Activated gamma-delta T cell treated with anti-CD3 and anti-CD28 coated beads, Interleukin-2, amount 50 U/mL, for 16 hours (primary cell): ENCODE measurements around the gene AFF2.

ENCODE experiments used
- DNase-seq: peaks from one replicate; pipeline ENCODE4 v3.0.0-alpha.2; 2020; ENCODE audit warnings: low read depth

AFF2 gene

GRCh38 chrX:148741441-148741840, 241.0 kb downstream of the AFF2 start:
- DNase-seq, result no peak

- no peak for DNase-seq
These were observed 254.7 kb downstream of the AFF2 start for GRCh38 chrX:148755111-148755510.

DNA sequence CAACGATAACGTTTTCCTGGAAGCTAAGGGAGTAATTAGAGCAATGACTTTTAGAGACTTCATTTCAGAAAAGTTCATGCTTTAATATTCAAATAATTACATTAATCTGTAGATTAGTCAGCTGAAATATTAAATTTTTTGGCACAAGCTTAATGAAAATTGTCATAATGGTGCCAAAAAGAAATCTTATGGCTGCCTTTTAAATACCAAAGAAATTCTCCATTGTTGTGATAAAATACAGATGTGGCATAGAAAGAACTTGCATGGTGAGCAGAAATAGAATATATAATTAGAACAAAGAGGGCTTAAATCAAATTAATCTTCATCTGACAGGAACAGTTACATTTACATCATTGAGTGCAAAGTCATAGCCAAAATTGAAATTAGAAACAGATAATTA, 263.5 kb downstream of the AFF2 start:
- DNase-seq, result no peak

- DNase-seq, result no peak
These were observed 267.9 kb downstream of the AFF2 start for GRCh38 chrX:148768296-148768695.

DNA sequence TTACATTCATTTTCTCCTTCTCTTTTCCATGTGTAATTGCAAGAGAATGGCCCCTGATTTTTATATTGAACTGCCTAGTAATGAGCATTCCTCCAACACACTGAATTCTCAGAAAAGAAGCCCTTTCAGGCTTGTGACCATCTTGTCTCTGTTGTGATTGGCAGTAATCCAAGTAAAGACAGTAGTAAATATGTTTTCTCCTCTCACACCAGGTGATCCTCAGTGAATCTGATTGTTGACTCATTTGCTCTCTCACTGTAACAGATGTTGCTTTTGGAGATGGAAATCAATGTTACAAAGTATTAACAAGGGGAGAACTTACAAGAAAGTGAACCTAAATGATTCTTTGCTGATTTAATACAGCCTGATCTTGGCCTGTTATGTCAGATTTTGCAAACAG, 271.0 kb downstream of the AFF2 start:
- DNase-seq, result no peak

- DNase-seq, result no peak
These were observed 273.9 kb downstream of the AFF2 start for GRCh38 chrX:148774276-148774675.

DNA sequence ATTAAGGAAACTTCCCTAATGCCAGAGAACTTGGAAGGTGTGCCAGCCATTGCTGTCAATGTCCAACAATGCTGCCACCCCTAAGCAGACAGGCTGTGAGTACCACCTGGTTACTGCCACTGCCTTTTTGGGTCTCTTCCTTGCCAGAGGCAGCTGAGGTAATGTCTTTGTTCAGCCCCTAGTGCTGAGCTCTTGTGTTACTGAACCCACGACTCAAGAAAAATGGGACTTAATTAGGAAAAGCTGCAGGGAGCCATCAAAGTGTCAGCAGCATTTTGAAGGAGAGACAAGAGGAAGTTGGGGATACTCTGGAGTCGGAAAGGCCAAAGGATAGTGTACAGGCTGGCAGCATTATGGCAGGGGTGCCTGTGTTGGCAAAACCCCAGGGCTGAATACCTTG, 283.7 kb downstream of the AFF2 start:
- DNase-seq, result no peak

DNA sequence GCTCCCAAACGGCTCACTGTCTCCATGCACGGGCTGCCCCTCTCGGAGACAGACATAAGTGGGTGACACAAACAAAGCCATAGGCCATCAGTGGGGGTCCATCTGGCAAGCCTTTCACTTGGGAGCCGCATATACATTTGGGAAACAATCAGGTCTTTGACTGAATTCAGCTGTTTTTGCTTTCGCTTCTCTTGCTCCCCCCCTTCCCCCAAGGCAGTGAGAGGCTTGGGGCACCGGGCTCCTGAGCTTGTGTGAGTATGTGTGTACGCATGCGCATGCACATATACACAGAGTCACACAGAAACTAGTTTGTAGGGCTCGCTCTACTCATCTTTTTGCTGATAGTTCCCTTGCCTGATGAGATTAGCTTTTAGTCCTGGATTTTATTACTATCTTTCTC, 284.4 kb downstream of the AFF2 start:
- DNase-seq, result no peak

GRCh38 chrX:148785256-148785655, 284.8 kb downstream of the AFF2 start:
- DNase-seq, result no peak

DNA sequence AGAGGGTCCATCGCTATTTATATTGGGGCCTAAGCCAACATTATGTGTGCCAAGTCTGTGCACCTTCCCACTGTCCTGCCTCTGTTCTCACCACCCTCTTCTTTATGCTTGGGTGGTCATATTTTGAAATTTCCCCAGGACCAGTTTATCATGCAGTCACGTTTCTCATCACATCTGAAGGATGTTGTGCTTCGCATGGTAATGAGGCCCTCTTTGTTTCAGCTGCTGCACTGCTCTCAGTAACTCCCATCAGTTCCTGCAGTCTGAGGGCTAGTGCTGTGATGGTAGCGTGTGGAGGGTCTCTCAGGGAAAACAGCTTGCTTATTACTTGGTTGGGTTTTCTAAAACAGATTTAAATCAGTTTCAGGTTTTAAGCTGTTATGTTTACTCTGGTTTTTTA, 288.0 kb downstream of the AFF2 start:
- no peak for DNase-seq

DNA sequence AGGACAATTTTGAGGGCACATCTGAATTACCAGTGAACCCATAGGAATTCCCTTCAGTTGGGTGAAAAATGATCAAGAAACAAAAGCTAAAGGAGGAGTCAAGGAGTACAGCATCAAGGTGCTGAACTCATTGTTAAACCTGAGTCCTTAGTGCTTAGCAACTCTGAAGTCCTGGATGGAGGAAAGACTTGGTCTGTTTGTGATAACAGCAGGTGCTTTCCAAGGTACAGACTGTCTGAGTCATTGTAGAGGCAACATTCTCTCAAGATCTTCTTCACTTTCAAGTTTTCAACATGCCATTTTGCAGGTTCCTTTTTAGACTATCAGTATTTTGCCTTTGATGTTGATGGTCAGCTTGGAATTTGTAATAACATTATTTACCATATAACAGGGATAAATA, 293.9 kb downstream of the AFF2 start:
- no peak for DNase-seq

DNA sequence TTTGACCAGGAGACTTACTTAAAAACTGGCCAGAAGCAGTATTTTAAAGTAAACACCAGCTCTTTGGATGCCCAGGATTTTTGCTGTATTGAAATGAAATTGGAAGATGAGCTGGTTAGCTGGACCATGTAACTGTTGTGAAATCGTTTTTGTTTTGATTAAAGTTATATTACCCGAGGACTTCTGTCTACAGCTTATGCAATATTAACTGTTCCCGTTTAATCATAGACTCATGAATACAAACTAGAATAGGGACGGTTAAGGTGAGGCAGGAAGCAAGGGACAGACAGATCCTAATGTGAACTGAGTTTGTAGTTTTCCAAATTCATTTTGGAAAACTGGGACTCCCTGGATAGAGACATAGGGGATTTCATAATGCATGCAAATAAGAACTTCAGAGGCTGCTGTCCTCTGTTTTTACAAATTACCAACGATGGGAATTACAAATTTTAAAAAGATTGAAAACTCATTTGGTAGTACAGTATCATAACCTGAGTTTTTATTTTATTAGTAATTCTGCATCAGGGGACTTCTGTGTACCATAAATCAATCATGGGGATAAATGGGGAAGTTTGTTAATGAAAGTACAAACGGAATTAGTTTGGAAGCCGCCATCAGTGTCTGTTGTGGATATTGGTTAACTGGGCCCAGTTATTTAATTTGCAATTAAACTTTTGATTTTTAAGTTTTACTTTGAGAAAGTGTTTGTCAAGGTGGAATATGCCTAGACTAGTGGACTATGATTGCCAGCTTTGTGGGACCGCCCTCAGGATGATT, 304.4 kb downstream of the AFF2 start:
- DNase-seq, result no peak

- DNase-seq, result no peak
These were observed 305.9 kb downstream of the AFF2 start for GRCh38 chrX:148806145-148806870.

DNA sequence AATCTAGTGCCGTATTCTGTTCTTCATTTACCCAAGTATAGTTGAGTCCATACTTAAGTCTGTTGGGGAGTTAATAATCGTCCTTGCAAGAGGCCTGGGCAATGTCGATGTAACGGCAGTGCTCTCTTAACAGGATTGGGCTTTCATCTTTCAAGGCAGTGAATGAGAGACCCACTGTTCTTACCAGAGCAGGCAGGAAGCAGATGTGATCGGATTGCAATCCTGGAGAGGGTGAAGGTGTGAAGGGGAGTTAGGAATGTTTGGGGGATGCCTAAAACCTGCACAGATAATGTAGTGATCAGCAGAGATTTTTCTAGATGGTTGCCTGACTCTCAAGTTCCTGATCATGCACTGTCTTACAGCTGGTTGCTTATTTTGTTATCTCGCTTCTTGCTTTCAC, 308.4 kb downstream of the AFF2 start:
- no peak for DNase-seq

DNA sequence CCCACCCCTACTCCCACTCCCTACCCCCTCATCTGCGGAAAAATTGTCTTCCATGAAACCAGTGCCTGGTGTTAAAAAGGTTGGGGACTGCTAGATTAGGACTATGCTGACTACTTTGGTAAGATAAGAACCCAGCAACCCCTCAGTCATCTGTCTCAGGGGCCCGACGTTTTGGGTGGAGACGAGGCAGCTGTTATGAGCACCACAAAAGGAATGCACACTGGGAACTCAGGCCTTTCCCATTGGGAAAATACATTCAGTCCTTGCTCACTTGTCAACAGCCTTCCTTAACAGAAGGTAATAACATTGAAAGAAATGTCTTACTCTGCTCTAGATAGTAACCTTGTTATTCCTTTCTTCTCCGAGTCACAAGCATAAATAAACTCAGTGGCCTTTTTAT, 310.8 kb downstream of the AFF2 start:
- no peak for DNase-seq

DNA sequence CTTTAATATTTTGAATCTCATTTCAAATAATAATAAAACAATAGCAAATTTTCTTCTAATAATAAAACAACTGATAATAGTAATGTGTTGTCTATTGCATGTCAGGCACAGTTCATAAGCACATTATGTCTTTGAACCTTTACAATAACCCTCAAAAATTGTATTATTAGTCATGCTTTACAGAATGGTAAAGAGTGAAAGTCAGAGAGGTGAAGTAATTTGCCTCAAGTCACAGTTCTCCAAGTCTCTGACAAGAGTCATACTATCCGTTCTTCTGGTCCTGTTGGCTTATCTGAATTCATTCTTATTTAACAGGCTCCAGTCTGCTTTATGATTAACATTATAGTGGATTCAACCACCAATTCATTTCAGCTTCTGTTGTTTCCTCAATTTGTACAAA, 313.0 kb downstream of the AFF2 start:
- no peak for DNase-seq

GRCh38 chrX:148813967-148814366, 313.6 kb downstream of the AFF2 start:
- no peak for DNase-seq

DNA sequence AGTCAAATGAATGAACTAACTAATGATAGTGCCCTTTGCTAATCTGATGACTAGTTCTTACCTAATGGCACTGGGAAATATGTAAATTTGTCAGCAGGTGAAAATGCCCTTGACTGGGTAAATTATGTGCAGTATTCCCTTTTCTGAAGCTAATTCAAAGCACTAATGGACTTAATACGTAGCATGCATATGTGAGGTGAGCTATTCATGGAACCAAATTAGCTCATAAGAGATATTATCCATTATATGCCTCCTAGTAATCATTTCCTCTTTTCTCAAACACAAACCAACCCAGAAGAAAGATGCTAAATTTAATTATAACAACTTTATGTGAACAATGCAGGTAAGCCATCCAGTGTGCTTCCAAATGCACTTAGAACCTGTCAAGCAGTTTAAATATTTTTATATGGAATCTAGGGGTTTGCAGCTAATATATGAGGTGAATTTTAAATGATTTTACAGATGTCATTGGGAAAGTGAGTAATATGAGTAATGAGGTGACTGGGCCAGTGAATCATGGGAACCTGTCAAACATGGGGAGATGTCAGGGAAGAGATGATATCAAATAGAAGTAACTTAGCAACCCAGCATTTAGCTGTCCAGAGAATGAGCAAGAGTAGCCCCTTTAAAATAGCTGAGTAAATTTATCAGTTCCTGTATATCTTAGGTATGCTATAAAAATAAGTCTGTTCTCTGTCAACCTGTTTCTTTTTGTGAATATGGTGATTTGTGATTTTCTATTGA, 315.0 kb downstream of the AFF2 start:
- DNase-seq, result no peak

- DNase-seq, result no peak
These were observed 323.6 kb downstream of the AFF2 start for GRCh38 chrX:148823986-148824385.

- DNase-seq, result no peak
These were observed 325.3 kb downstream of the AFF2 start for GRCh38 chrX:148825696-148826095.

DNA sequence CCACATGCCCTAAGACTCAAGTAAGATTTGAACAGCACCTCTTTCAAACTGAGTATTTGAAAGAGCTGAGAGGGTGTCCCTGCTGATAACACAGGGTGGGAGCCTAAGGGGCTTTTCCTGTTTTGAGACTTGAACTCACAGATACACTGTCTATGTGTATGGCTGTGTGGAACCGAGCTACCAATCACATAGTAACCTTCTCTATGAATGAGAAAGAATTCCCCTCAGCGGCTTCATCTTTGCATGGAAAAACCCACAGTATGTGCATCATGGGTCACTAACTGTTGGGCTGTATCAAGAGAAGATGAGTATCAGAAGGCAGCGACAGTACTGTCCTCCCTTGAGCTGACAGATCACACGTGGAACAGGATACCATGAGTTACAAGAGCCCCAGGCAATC, 336.3 kb downstream of the AFF2 start:
- no peak for DNase-seq

- no peak for DNase-seq
These were observed 350.2 kb downstream of the AFF2 start for GRCh38 chrX:148850631-148851030.

GRCh38 chrX:148854306-148854705, 353.9 kb downstream of the AFF2 start:
- DNase-seq, result no peak
